AML-193 (cell line): ENCODE measurements around the gene KCNMA1.
"Not testable (repeated sequence)": the region's sequence is repeated elsewhere in the genome, so short reads cannot be mapped to it uniquely, and the experiment has no call there.

Experiments
- DNase-seq, 2 experiments: peaks; one replicate each; lab custom pipeline; 2025; lab: John Stamatoyannopoulos, UW

Gene KCNMA1

GRCh38 chr10:77604941-77605351 is 32.7 kb downstream of the KCNMA1 start:
- no peak for DNase-seq

- DNase-seq, result no peak
These were observed 33.5 kb downstream of the KCNMA1 start for GRCh38 chr10:77604063-77604462.

GRCh38 chr10:77603534-77603927 is 34.1 kb downstream of the KCNMA1 start:
- DNase-seq, result no peak

DNA sequence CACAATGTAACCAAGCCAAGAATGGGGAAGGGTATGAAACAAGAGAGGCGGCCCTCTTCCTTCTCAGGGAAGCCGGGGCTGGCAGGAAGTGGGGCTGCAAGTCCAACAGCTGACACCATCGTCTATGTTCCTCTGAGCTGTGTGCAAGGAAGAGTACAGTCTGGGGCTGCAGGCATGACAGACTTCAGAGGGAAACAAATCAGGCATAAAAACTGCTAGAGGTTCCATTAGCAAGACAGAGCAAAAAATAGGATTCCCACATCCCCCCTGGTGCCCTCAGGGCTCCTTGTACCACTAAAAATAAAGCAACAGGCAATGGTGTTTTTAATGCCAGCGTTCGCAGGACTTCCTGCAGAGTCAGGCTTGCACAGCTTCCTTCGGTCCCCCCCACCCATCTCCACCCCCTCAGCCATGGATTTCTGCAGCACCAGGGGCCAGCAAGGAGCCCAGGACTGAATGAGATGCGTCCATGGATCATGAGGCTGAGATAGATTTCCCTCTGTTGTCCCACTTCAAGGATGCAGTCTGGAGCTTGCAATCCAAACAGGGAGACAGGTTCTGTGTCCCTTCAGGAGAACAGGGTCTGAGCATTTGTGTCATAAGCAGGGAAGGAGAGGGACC is 34.6 kb downstream of the KCNMA1 start:
- DNase-seq, result no peak

DNA sequence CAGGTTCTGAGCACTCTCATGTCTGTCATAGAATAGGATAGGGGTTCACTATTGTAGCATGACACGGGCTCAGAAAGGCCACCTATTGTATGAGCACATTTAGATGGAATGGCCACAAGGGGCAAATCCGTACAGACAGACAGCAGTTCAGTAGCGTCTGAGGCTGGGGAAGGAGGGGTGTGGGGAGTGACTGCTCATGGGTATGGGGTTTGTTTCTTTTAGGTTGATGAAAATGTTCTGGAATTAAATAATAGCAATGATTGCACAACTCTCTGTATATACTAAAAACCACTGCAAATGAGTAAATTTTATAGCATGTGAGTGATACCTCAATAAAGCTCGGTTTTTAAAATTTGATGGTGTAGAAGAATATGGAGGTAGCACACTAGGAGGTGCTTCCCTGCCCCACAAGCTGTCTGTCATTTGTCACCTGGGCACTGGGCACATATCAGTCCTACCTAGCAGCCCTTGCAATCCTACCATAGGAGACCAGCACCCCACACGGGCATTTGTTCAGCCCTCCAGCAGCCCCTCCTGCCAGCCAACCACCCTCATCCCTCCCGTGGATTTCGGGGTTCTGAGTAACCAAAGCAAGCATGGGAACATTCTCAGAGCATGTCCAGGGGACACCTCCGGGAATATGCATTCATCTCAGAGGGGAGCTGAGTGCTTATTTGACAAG is 35.2 kb downstream of the KCNMA1 start:
- DNase-seq, result no peak

- no peak for DNase-seq
These were observed 36.1 kb downstream of the KCNMA1 start for GRCh38 chr10:77601488-77601887.

- DNase-seq, result no peak
These were observed 37.0 kb downstream of the KCNMA1 start for GRCh38 chr10:77600640-77601039.

GRCh38 chr10:77599651-77600050 is 38.0 kb downstream of the KCNMA1 start:
- DNase-seq, result no peak

DNA sequence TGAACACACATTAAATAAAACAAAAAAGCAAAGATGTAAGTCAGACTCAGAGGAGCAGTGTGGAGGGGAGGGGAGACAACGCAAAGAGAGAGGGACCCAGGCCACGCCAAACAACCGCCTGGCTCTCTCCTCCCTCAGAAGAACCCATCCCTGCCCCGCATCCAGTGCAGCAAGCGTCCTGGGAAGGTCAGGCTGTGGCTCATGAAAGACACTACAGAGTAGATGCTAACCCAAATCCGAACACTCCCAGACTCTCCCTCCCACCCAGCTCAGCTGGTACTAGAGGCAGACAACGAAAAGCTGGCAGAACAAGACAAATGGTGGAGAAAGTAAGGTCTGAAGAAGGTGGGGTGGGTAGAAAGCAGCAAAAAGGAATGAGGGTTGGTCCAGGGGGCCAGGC is 39.0 kb downstream of the KCNMA1 start:
- no peak for DNase-seq

DNA sequence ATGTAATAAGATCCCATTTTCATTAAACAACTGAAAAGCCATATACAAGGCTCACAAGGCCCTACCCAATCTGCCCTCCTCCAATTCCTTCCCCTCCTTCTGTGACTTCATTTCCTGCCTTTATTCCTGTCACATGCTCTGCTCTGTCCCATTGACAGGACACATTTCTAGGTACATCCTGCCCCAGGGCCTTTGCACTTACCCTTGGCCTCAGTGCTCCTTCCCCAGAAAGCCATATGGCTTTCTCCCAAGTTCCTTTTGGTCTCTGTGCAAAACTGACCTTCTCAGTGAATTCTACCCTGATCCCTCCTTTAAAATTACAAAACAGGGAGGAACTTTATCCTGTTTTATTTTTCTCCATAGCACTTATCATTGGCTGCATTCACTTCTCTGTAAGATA is 40.0 kb downstream of the KCNMA1 start:
- DNase-seq, result no peak

DNA sequence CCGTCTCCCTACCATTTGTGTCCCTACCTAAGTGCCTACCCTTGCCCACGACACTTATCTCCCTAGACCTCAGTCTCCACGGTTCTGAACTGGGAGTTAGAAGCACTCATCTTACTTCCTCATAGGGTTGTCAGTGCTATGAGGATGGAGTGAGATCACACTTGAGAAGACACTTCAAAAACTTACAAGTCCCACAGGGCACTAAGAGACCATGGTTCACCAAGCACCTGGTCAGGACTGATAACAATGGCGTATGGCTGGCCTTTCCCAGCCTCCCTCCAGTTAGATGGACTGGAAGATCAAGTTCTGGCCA is 43.2 kb downstream of the KCNMA1 start:
- no peak for DNase-seq

- DNase-seq, result no peak
These were observed 43.7 kb downstream of the KCNMA1 start for GRCh38 chr10:77593771-77594470.

DNA sequence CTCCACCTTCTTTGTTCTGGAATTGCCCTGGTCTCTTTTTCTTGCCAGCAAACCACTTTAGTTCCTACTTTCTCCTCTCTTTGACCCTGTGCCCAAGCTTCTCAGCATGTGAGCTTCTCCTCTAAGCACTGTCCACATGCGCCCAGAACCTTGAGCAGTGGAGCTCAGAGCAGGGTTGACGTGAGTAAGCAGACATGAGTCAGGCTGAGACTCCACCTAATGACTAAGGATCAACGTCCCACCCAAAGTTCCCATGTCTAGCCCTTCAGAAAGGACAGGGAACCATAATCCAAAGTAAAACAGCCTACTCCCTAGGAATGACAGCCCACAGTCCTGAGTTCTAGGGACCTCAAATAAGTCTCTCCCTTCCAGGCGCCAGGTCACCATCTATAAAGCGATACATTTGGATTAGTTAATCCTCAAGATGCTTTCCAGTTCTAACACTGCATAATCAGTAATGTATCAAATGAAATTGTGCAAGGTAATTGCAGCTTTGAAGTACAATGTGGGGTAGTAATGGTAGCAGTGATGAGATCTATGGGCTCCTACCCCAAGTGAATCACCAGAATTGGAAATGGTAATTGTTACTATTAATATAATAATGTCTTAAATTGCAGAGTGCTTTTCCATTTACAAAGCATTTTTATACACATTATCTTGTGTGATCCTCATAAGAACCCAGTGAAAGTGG is 44.5 kb downstream of the KCNMA1 start:
- DNase-seq, result no peak

DNA sequence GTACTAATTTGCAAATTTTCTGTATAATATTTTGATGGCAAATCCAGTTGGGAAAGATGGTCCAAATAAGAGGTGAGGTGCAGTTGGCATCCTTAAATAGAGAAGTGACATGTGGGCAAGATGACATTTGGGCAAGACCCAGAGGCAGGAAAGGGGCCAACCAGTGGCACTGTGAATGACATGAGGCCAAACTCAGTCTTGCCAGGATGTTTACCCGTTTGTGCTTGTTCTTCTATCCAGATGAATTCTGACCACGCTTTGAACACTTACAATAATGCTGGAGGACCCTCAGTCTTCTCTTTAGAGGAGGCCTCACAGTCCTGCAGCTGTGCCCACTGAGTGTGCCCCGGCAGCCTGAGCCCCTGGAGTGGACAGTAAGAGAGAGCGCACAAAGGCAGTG is 45.1 kb downstream of the KCNMA1 start:
- DNase-seq, result no peak

DNA sequence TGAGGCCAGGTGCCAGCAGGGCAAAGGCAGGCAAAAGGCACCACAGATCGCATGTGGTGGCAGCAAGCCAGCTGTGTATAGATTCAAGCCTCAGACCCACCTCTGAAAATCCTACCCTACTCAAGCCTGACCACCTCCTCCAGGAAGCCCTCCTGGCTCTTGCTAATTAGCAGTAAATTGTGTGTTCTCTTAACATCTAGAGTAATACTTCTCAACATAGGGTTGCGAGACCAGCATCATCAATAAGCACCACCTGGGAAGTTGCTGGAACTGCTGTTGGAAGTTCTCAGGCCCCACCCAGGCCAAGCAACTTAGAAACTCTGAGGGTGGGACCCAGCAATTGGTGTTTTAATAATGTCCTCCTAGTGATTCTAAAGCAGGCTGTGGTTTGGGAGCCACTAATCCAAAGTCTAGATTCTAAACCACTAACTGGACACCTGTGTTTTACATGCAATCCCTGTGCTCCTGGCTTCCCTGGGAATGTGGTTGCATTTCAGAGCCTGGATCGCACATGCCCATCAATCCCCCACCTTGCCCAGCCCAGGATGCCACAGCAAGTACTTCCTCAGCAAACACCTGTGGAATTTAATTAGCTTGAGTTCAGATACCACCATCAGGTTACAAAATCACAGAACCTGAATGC is 46.2 kb downstream of the KCNMA1 start:
- no peak for DNase-seq

DNA sequence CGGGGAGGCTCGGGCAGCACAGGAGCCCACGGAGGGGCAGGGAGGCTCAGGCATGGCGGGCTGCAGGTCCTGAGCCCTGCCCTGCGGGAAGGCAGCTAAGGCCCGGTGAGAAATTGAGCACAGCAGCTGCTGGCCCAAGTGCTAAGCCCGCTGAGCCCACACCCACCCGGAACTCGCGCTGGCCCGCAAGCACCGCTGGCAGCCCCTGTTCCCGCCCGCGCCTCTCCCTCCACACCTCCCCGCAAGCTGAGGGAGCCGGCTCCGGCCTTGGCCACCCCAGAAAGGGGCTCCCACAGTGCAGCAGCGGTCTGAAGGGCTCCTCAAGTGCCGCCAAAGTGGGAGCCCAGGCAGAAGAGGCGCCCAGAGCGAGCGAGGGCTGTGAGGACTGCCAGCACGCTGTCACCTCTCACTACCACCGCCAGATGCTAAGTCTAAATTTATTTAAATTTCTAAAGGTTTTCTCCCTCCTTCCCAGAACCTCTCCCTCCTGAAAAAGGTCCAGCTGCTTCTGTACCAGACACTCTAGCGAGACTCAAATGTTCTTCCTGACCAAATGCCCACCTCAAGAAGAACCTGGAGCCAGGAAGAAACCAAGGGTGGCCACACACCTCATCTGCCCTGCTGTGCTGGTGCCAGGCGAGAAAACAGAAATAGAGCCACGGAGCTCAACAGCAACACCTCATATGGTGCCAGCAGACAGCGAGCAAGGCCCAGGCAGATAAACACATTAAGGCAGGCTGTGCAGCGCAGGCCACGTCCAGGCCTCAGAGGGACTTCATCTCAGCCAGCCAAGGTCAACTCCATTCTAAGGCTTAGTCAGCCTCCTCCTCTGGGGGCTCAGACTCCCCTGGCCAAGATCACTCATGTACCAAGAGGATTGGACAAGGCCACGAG is 47.0 kb downstream of the KCNMA1 start:
- no peak for DNase-seq

DNA sequence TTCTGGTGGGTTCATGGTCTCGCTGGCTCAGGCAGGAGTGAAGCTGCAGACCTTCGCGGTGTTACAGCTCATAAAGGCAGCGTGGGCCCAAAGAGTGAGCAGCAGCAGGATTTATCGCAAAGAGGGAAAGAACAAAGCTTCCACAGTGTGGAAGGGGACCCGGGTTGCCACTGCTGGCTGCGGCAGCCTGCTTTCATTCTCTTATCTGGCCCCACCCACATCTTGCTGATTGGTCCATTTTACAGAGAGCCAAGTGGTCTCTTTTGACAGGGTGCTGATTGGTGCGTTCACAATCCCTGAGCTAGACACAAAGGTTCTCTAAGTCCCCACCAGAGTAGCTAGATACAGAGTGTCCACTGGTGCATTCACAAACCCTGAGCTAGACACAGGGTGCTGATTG is 47.9 kb downstream of the KCNMA1 start:
- not testable (repeated sequence) for DNase-seq

GRCh38 chr10:77588886-77589285 is 48.7 kb downstream of the KCNMA1 start:
- no peak for DNase-seq

GRCh38 chr10:77587416-77587790 is 50.2 kb downstream of the KCNMA1 start:
- DNase-seq, result no peak

GRCh38 chr10:77586719-77587415 is 50.7 kb downstream of the KCNMA1 start:
- DNase-seq, result no peak

DNA sequence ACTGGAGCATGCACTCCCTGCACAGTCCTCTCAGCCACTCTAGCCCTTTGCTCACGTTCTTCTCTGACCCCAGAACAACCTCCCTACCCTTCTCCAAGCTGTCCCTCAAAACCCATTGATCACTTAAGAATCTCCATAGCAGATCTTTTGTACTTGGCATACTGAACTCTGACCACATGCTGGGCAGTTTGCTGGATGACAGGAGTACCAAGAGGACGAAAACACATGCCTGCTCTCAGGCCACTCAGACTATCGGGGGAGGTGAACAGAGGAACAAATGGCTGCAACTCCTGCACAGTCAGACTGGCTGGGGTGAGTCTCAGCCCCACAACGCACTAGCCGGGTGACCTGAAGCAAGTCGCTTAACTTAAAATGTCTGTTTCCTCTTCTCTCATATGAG is 52.7 kb downstream of the KCNMA1 start:
- no peak for DNase-seq
